GM11168 (cell line): ENCODE measurements around the gene GNAT1.

ENCODE experiments used
- in situ Hi-C: fragments of 300-500 bp; cut with MboI; formaldehyde crosslinking; loops from one replicate; pipeline ENCODE4 v1.12.0; 2022; ENCODE audit warnings: low sequenced_read_pairs; ENCODE audit not compliant: unreplicated experiment

Gene GNAT1

GRCh38 chr3:50162034-50162883 lies 29.2 kb upstream of the GNAT1 start:
- in situ Hi-C loops, result no loop called here

GRCh38 chr3:50163572-50164455 lies 27.6 kb upstream of the GNAT1 start:
- in situ Hi-C loops, result no loop called here

- in situ Hi-C loops, result no loop called here
Observed at GRCh38 chr3:50164481-50164880, 26.9 kb upstream of the GNAT1 start.

GRCh38 chr3:50164984-50165909 lies 26.2 kb upstream of the GNAT1 start:
- in situ Hi-C loops, result no loop called here

- in situ Hi-C loops, result no loop called here
Observed at GRCh38 chr3:50165910-50166538, 25.4 kb upstream of the GNAT1 start.

GRCh38 chr3:50166620-50167019 lies 24.8 kb upstream of the GNAT1 start:
- in situ Hi-C loops, result no loop called here

- in situ Hi-C loops, result no loop called here
Observed at GRCh38 chr3:50167069-50167840, 24.2 kb upstream of the GNAT1 start.

- in situ Hi-C loops, result no loop called here
Observed at GRCh38 chr3:50167841-50168209, 23.6 kb upstream of the GNAT1 start.

GRCh38 chr3:50168388-50168787 lies 23.0 kb upstream of the GNAT1 start:
- in situ Hi-C loops, result no loop called here

GRCh38 chr3:50168791-50169190 lies 22.6 kb upstream of the GNAT1 start:
- in situ Hi-C loops, result no loop called here

- in situ Hi-C loops, result no loop called here
Observed at GRCh38 chr3:50169232-50169832, 22.1 kb upstream of the GNAT1 start.

GRCh38 chr3:50169858-50170257 lies 21.6 kb upstream of the GNAT1 start:
- in situ Hi-C loops, result no loop called here

GRCh38 chr3:50170689-50171088 lies 20.7 kb upstream of the GNAT1 start:
- in situ Hi-C loops, result no loop called here

- in situ Hi-C loops, result no loop called here
Observed at GRCh38 chr3:50171540-50172301, 19.7 kb upstream of the GNAT1 start.

GRCh38 chr3:50172626-50173220 lies 18.7 kb upstream of the GNAT1 start:
- in situ Hi-C loops, result no loop called here

- in situ Hi-C loops, result no loop called here
Observed at GRCh38 chr3:50173685-50174516, 17.5 kb upstream of the GNAT1 start.

- in situ Hi-C loops, result no loop called here
Observed at GRCh38 chr3:50174517-50174895, 16.9 kb upstream of the GNAT1 start.
